ENCODE results near the gene ZSCAN20.

The ZSCAN20 gene

GRCh38 chr1:33529957-33530356 lies 57.5 kb downstream of the ZSCAN20 start:
- DNase-seq (ENCODE audit: low read depth in 1 of 2, low spot score in 1 of 2) = no peak

GRCh38 chr1:33532250-33532649 lies 59.8 kb downstream of the ZSCAN20 start:
- no peak for DNase-seq (ENCODE audit: low read depth in 1 of 2, low spot score in 1 of 2)

- no peak for DNase-seq (ENCODE audit: low read depth in 1 of 2, low spot score in 1 of 2)
These were observed 60.5 kb downstream of the ZSCAN20 start for GRCh38 chr1:33532936-33533335.

GRCh38 chr1:33535334-33535733 lies 62.9 kb downstream of the ZSCAN20 start:
- DNase-seq (ENCODE audit: low read depth in 1 of 2, low spot score in 1 of 2) = no peak

GRCh38 chr1:33537885-33538284 lies 65.4 kb downstream of the ZSCAN20 start:
- no peak for DNase-seq (ENCODE audit: low read depth in 1 of 2, low spot score in 1 of 2)

GRCh38 chr1:33541966-33542365 lies 69.5 kb downstream of the ZSCAN20 start:
- no peak for DNase-seq (ENCODE audit: low read depth in 1 of 2, low spot score in 1 of 2)

All from stimulated activated CD4-positive, alpha-beta T cell treated with anti-CD3 and anti-CD28 coated beads, Interleukin-15, amount 100 ng/mL, for 1 hour (primary cell).